WTC11 (cell line): ENCODE measurements around the gene IGSF5.

Experiments
- E2F1 ChIP-seq: sonication (generic); formaldehyde crosslinking; IDR thresholded peaks from 2 replicates; pipeline ENCODE4 v1.8.0; 2022; ENCODE audit warnings: mild to moderate bottlenecking, missing genetic modification reagents
- EMX1 ChIP-seq: fragments of 250-450 bp; sonication (Bioruptor Pico); IDR thresholded peaks from 2 replicates; pipeline ENCODE4 v1.8.0; 2021; ENCODE audit warnings: mild to moderate bottlenecking
- ESRRA ChIP-seq: sonication (generic); formaldehyde crosslinking; IDR thresholded peaks from 2 replicates; pipeline ENCODE4 v1.8.1; 2022; ENCODE audit warnings: mild to moderate bottlenecking, missing genetic modification reagents, borderline replicate concordance
- FOXJ3 ChIP-seq: sonication (generic); formaldehyde crosslinking; IDR thresholded peaks from 2 replicates; pipeline ENCODE4 v1.9.0; 2021; ENCODE audit warnings: missing genetic modification reagents, mild to moderate bottlenecking, borderline replicate concordance
- GTF2I ChIP-seq: fragments of 250-450 bp; sonication (Bioruptor Pico); conservative IDR thresholded peaks from 2 replicates; pipeline ENCODE4 v1.4.0; 2021; ENCODE audit warnings: mild to moderate bottlenecking
- JUN ChIP-seq: sonication (generic); formaldehyde crosslinking; IDR thresholded peaks from 2 replicates; pipeline ENCODE4 v1.8.0; 2023; ENCODE audit warnings: mild to moderate bottlenecking, missing genetic modification reagents
- MXD4 ChIP-seq: fragments of 250-450 bp; sonication (Bioruptor Pico); IDR thresholded peaks from 2 replicates; pipeline ENCODE4 v1.8.0; 2021; ENCODE audit warnings: mild to moderate bottlenecking, moderate library complexity, borderline replicate concordance
- NFE2L1 ChIP-seq: sonication (generic); formaldehyde crosslinking; IDR thresholded peaks from 2 replicates; pipeline ENCODE4 v1.8.1; 2023; ENCODE audit warnings: missing genetic modification reagents
- SP1 ChIP-seq: sonication (generic); formaldehyde crosslinking; conservative IDR thresholded peaks from 2 replicates; pipeline ENCODE4 v1.8.1; 2022; ENCODE audit warnings: missing genetic modification reagents
- TP53 ChIP-seq: sonication (generic); formaldehyde crosslinking; IDR thresholded peaks from 2 replicates; pipeline ENCODE4 v1.8.1; 2023; ENCODE audit warnings: mild to moderate bottlenecking, missing genetic modification reagents
- USF1 ChIP-seq: sonication (generic); formaldehyde crosslinking; IDR thresholded peaks from 2 replicates; pipeline ENCODE4 v1.8.0; 2022; ENCODE audit warnings: mild to moderate bottlenecking, missing genetic modification reagents
- ZNF423 ChIP-seq: fragments of 250-450 bp; sonication (Bioruptor Pico); IDR thresholded peaks from 2 replicates; pipeline ENCODE4 v2.1.2; 2022; ENCODE audit warnings: mild to moderate bottlenecking, moderate library complexity
- TF ChIP-seq, protein P1 (sequence below): fragments of 200-600 bp; IDR thresholded peaks from 2 replicates; pipeline ENCODE4 v1.8.0; 2022; ENCODE audit warnings: antibody characterized with exemption

- TF ChIP-seq GTF2I (no peak), NFE2L1 (CRISPR knock-in tag) (no peak), EMX1 (CRISPR knock-in tag) (no peak), JUN (CRISPR knock-in tag) (no peak), E2F1 (CRISPR knock-in tag) (no peak), TP53 (CRISPR knock-in tag) (no peak), ZNF423 (CRISPR knock-in tag) (no peak), FOXJ3 (CRISPR knock-in tag) (no peak), USF1 (CRISPR knock-in tag) (no peak), MXD4 (no peak), SP1 (CRISPR knock-in tag) (no peak), ESRRA (CRISPR knock-in tag) (no peak)
- TF ChIP-seq, protein P1, sequence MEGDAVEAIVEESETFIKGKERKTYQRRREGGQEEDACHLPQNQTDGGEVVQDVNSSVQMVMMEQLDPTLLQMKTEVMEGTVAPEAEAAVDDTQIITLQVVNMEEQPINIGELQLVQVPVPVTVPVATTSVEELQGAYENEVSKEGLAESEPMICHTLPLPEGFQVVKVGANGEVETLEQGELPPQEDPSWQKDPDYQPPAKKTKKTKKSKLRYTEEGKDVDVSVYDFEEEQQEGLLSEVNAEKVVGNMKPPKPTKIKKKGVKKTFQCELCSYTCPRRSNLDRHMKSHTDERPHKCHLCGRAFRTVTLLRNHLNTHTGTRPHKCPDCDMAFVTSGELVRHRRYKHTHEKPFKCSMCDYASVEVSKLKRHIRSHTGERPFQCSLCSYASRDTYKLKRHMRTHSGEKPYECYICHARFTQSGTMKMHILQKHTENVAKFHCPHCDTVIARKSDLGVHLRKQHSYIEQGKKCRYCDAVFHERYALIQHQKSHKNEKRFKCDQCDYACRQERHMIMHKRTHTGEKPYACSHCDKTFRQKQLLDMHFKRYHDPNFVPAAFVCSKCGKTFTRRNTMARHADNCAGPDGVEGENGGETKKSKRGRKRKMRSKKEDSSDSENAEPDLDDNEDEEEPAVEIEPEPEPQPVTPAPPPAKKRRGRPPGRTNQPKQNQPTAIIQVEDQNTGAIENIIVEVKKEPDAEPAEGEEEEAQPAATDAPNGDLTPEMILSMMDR: no peak
Observed at GRCh38 chr21:39696618-39697017, 48.4 kb upstream of the IGSF5 start.
